K562 (cell line): ENCODE measurements around the gene ARMCX5. TPM values are rescaled to one million over a fixed set of nuclear protein-coding genes. Genes with fewer than 3 reads are reported as not detected.

Experiments used
- ATAC-seq: fragments of 200-7000 bp; cut with Tn5 transposase; 3 replicates; pipeline ENCODE4 v1.9.1; 2020; ENCODE audit warnings: moderate library complexity
- BruUV-seq: library from RNA; stranded (reverse); fragments of 400-500 nt; replicated peaks from 2 replicates; lab custom pipeline; 2021; lab: Mats Ljungman, UMichigan
- CTCF ChIA-PET: fragments of 300-600 bp; formaldehyde crosslinking; extraction: SDS; loops from one replicate; lab custom pipeline; 2021; ENCODE audit warnings: low intra/inter-chr PET ratio; lab: Yijun Ruan, JAX
- POLR2A ChIA-PET: fragments of 300-600, 350-650 bp; sonication (Branson Sonifier 250); formaldehyde crosslinking; extraction: SDS; loops from one replicate; lab custom pipeline; 2021; ENCODE audit warnings: antibody characterized with exemption, inconsistent platforms; lab: Yijun Ruan, JAX
- DNase-seq, 4 experiments: peaks; one replicate each; pipeline versions ENCODE4 v3.0.0 to v3.0.0-alpha.2; 2011 to 2018; ENCODE audit warnings: low spot score in 3 of 4, mixed read lengths in 3 of 4; ENCODE audit errors: extremely low read depth in 1 of 4
- FAIRE-seq: peaks from 2 replicates; lab custom pipeline; 2011; peaks lifted over from hg19 to GRCh38; lab: Jason Lieb, UNC
- H2AFZ ChIP-seq: 2 replicates; pipeline ENCODE4 v1.6.0; 2011; ENCODE audit warnings: low read depth, low read length, control low read depth, inconsistent platforms
- H3K27ac ChIP-seq: fragments of 200-600 bp; 3 replicates; pipeline ENCODE4 v1.8.0; 2011; ENCODE audit warnings: low read depth, mild to moderate bottlenecking, control low read depth, inconsistent platforms, low read length, moderate library complexity, mixed read lengths; ENCODE audit errors: extremely low read depth
- H3K27me3 ChIP-seq, 2 experiments: fragments of 300-600 bp in 1 of 2; 2 replicates in 1 of 2; 3 replicates in 1 of 2; pipeline versions ENCODE4 v1.6.0 to v1.8.0; 2011; ENCODE audit warnings: inconsistent platforms in 2 of 2, low read length in 2 of 2, mild to moderate bottlenecking in 1 of 2, mixed read lengths in 1 of 2, moderate library complexity in 1 of 2; ENCODE audit not compliant: control insufficient read depth in 2 of 2, insufficient read depth in 2 of 2
- H3K36me3 ChIP-seq: fragments of 300-600 bp; 3 replicates; pipeline ENCODE4 v1.8.0; 2011; ENCODE audit warnings: mild to moderate bottlenecking, low read length, inconsistent platforms; ENCODE audit not compliant: control insufficient read depth, insufficient read depth
- H3K4me1 ChIP-seq, 2 experiments: fragments of 200-600 bp in 1 of 2; replicated peaks in 1 of 2; 2 replicates in 1 of 2; 3 replicates in 1 of 2; pipeline versions ENCODE4 v1.5.1 to v1.8.0; 2011; ENCODE audit warnings: inconsistent platforms in 2 of 2, low read length in 2 of 2, mild to moderate bottlenecking in 1 of 2, mixed read lengths in 1 of 2, moderate library complexity in 1 of 2; ENCODE audit not compliant: control insufficient read depth in 2 of 2, insufficient read depth in 2 of 2
- H3K4me2 ChIP-seq: 2 replicates; pipeline ENCODE4 v1.6.1; 2011; ENCODE audit warnings: low read length, control low read depth, inconsistent platforms, mixed read lengths; ENCODE audit not compliant: insufficient read depth
- H3K4me3 ChIP-seq: fragments of 200-600 bp; sonication (generic), shearing (Covaris generic); 2 replicates; pipeline ENCODE4 v1.5.1; 2016; ENCODE audit warnings: control low read depth, inconsistent platforms
- H3K79me2 ChIP-seq: fragments of 200-600 bp; 3 replicates; pipeline ENCODE4 v1.8.0; 2011; ENCODE audit warnings: low read length, inconsistent platforms; ENCODE audit not compliant: control insufficient read depth, insufficient read depth
- H3K9ac ChIP-seq, 2 experiments: 2 replicates each; pipeline versions ENCODE4 v1.6.0 to v1.6.1; 2011; ENCODE audit warnings: low read depth in 2 of 2, low read length in 2 of 2, control low read depth in 1 of 2, inconsistent platforms in 1 of 2, mild to moderate bottlenecking in 1 of 2, mixed read lengths in 1 of 2; ENCODE audit not compliant: insufficient read depth in 1 of 2
- H3K9me1 ChIP-seq: one replicate; pipeline ENCODE4 v1.6.0; 2011; ENCODE audit warnings: inconsistent platforms, mild to moderate bottlenecking, low read length, moderate library complexity; ENCODE audit not compliant: control insufficient read depth, insufficient read depth
- H3K9me3 ChIP-seq: replicated peaks from 2 replicates; pipeline ENCODE4 v1.5.1; 2011; ENCODE audit warnings: low read depth, low read length, inconsistent platforms; ENCODE audit not compliant: control insufficient read depth, insufficient read depth
- H4K20me1 ChIP-seq: replicated peaks from 2 replicates; pipeline ENCODE4 v1.6.1; 2011; ENCODE audit warnings: low read length, inconsistent platforms, mixed read lengths; ENCODE audit not compliant: control insufficient read depth, insufficient read depth
- E2F5 ChIP-seq: sonication (generic); formaldehyde crosslinking; IDR thresholded peaks from 2 replicates; pipeline ENCODE4 v1.8.0; 2022; ENCODE audit warnings: mild to moderate bottlenecking, missing genetic modification reagents
- JUNB ChIP-seq: fragments of 450-650 bp; formaldehyde crosslinking; conservative IDR thresholded peaks from 2 replicates; pipeline ENCODE4 v1.4.0; 2020; ENCODE audit warnings: mild to moderate bottlenecking
- RFX1 ChIP-seq: fragments of 450-650 bp; IDR thresholded peaks from 2 replicates; pipeline ENCODE4 v1.6.1; 2016; ENCODE audit warnings: mild to moderate bottlenecking, moderate library complexity
- TRIM24 ChIP-seq, 2 experiments: fragments of 450-650 bp; IDR thresholded peaks; 2 replicates each; pipeline ENCODE4 v1.6.1; 2016
- WGBS: fragments of 100-300 bp; shearing (Covaris generic); methylation state at CpG from one replicate; pipeline ENCODE4 v1.1.6; 2016; ENCODE audit warnings: low coverage, mixed read lengths; ENCODE audit not compliant: insufficient coverage; ENCODE audit errors: missing lambda C conversion rate; 5-methylcytosine and 5-hydroxymethylcytosine counted together
- in situ Hi-C: fragments of 300-500 bp; cut with MboI; formaldehyde crosslinking; loops from 4 replicates; pipeline ENCODE4 v1.15.0; 2018; ENCODE audit warnings: inconsistent platforms, mixed read lengths
- intact Hi-C: fragments of 100-400 bp; cut with micrococcal nuclease; formaldehyde crosslinking; loops from 2 replicates; pipeline ENCODE4 v1.14.2; 2022
- polyA plus RNA-seq, 8 experiments: library from polyadenylated mRNA; depleted of rRNA in 4 of 8; stranded (reverse) in 5 of 8; unstranded in 3 of 8; fragments of >200 nt; fragmentation: Nextera tagmentation in 2 of 8; fragmentation: Illumina TruSeq in 1 of 8; extraction: Ambion mirVana in 2 of 8; extraction: Trizol in 1 of 8; gene quantifications; 2 replicates each; pipeline versions ENCODE4 v1.2.1 to v1.2.3, GENCODE V29; 2011 to 2014; ENCODE audit warnings: inconsistent platforms in 1 of 8, missing spikeins in 1 of 8
- total RNA-seq, 7 experiments: library from RNA; depleted of rRNA in 6 of 7; stranded (reverse); fragments of >200 nt in 6 of 7; fragmentation: Illumina TruSeq in 2 of 7; extraction: Trizol in 2 of 7; gene quantifications; 2 replicates each; pipeline versions ENCODE4 v1.2.1 to v1.2.3, GENCODE V29; 2011 to 2021; ENCODE audit warnings: low replicate concordance in 1 of 7

The ARMCX5 gene
- total and polyA plus RNA-seq, 9 of the 15 experiments (the other 6 are each of a cell fraction or from before 2014, with no cell fraction given): 13.4 to 29.4 (median 17.3) TPM

GRCh38 chrX:102593367-102593766 lies 5.9 kb upstream of the ARMCX5 start:
- Histone ChIP-seq H3K79me2 (no peaks in the 10 kb centered on the region), H3K9me1 (no peaks in the 10 kb centered on the region), H4K20me1 (no peaks in the 10 kb centered on the region), H3K4me3 (no peak overlapping the region), H3K9ac (no peak overlapping the region), H3K27ac (no peak overlapping the region), H3K27me3 (no peaks in the 10 kb centered on the region), H2AFZ (no peak overlapping the region), H3K4me2 (no peak overlapping the region), H3K9me3 (no peaks in the 10 kb centered on the region), H3K36me3 (no peaks in the 10 kb centered on the region), H3K4me1 (no peaks in the 10 kb centered on the region)
- ChIA-PET CTCF (no interaction called here), POLR2A (no interaction called here)
- in situ Hi-C loops: no loop called here
- DNase-seq (no peak), ATAC-seq (no peak), FAIRE-seq (no peak)
- 0% methylated on average over 2 of the region's 2 CpGs for WGBS
- BruUV-seq: no TSS peak
- TF ChIP-seq JUNB: no peak
- TF ChIP-seq E2F5 (CRISPR knock-in tag): no peak
- TF ChIP-seq RFX1: no peak
- no peak for TF ChIP-seq TRIM24 (IDR thresholded peaks at IDR 0.05)
- intact Hi-C loops: loop anchor here (10.0 kb wide), 1 partner anchor 121 kb away; the partner anchor contains the start of gene GPRASP2
